Measurements from ENCODE around the gene TREX2. TPM values are rescaled to one million over a fixed set of nuclear protein-coding genes. Genes with fewer than 3 reads are reported as not detected.

Gene TREX2
- total and polyA plus RNA-seq, 7 donors, result 0.16 to 3.6 (median 1.7) TPM; not detected in 3

DNA sequence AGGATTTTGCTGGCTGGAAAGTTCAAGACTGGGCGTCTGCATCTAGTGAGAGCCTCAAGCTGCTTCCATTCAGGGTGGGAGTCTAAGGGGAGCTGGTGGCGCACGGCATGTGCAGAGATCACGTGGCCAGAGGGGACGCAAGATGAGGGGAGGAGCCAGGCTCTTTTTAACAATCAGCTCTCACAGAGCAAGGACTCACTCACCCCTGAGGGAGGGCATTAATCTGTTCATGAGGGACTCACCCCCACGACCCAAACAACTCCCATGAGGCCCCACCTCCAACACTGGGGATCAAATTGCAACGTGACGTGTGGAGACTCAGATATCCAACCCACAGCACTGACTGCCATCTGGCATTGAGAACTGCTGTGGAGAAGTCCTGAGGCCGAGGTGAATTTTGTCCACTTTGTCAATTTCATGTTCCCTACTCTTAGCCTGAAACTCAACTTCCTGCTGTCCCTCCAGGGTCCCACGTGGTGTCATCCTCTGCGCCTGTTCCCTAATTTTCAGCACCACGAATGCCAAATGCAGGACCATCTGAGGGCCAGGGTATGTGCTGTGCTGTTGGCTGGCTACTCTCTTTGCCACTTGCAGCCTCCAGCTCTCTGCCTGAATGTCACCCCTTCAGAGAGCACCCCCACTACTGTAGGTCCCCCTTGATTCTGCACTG lies 28.9 kb downstream of the TREX2 start:
- Histone ChIP-seq H3K27ac (no peak overlapping the region), H3K36me3 (no peaks in the 10 kb centered on the region), H3K9me3 (no peaks in the 10 kb centered on the region), H3K27me3 (no peaks in the 10 kb centered on the region), H3K4me1 (peaks cover 0 to 9% (median 3%) of the 10 kb centered on the region in 4 donors), H3K4me3 (no peak overlapping the region)
- no peak for TF ChIP-seq POLR2A (IDR thresholded peaks at IDR 0.05)
- TF ChIP-seq POLR2AphosphoS5 (IDR thresholded peaks at IDR 0.05), result no peak
- no peak for TF ChIP-seq EP300 (IDR thresholded peaks at IDR 0.05)
- TF ChIP-seq, protein P1, sequence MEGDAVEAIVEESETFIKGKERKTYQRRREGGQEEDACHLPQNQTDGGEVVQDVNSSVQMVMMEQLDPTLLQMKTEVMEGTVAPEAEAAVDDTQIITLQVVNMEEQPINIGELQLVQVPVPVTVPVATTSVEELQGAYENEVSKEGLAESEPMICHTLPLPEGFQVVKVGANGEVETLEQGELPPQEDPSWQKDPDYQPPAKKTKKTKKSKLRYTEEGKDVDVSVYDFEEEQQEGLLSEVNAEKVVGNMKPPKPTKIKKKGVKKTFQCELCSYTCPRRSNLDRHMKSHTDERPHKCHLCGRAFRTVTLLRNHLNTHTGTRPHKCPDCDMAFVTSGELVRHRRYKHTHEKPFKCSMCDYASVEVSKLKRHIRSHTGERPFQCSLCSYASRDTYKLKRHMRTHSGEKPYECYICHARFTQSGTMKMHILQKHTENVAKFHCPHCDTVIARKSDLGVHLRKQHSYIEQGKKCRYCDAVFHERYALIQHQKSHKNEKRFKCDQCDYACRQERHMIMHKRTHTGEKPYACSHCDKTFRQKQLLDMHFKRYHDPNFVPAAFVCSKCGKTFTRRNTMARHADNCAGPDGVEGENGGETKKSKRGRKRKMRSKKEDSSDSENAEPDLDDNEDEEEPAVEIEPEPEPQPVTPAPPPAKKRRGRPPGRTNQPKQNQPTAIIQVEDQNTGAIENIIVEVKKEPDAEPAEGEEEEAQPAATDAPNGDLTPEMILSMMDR (IDR thresholded peaks at IDR 0.05), result no peak
- WGBS, 2 donors, result 71 to 74% methylated on average over 12 of the region's 12 CpGs
- no peak for DNase-seq
- intact Hi-C loops (cut with DNase I), result no loop called here

DNA sequence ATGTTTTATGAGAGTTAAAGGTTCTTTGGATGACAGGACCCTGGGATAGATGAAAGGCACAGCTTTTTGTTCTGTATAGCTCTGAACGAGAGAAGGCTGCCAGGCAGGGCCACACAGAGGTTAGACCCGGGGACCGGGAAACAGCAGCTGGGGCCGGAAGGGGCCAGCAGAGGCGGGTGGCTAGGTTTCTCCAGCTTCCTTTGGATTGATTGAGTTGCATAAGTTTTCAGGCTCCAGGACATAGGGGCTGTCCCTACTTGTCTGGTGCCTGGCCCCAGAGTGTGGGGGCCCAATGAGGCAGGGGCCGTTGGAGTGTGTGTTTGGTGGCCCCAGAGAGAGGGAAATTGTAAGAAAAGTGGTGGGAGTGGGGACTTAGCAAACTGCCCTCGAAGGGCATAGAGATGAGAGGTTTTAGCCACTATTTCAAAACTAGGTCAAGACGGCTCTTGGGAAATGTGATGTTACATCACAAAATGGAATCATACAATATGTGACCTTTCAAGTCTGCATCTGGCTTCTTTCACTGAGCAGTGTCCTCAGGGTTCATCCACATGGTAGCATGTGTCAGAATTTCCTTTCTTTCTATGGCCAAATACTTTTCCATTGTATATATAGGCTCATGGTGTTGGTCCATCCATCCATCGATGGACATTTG lies 30.9 kb downstream of the TREX2 start:
- DNase-seq, result no peak
- Histone ChIP-seq H3K4me3 (no peak overlapping the region), H3K9me3 (no peaks in the 10 kb centered on the region), H3K36me3 (no peaks in the 10 kb centered on the region), H3K4me1 (peaks cover 0 to 14% (median 5%) of the 10 kb centered on the region in 4 donors), H3K27me3 (no peaks in the 10 kb centered on the region), H3K27ac (peak overlapping the region; percentile 22 to 51 (median 38))
- intact Hi-C loops (cut with DNase I), result no loop called here
- 77 to 82% methylated on average over 9 of the region's 9 CpGs for WGBS, 2 donors
- TF ChIP-seq POLR2A (IDR thresholded peaks at IDR 0.05) (no peak), EP300 (IDR thresholded peaks at IDR 0.05) (no peak), POLR2AphosphoS5 (IDR thresholded peaks at IDR 0.05) (peak; percentile 40 to 67 (median 54))
- TF ChIP-seq, protein P1 (IDR thresholded peaks at IDR 0.05), result no peak

DNA sequence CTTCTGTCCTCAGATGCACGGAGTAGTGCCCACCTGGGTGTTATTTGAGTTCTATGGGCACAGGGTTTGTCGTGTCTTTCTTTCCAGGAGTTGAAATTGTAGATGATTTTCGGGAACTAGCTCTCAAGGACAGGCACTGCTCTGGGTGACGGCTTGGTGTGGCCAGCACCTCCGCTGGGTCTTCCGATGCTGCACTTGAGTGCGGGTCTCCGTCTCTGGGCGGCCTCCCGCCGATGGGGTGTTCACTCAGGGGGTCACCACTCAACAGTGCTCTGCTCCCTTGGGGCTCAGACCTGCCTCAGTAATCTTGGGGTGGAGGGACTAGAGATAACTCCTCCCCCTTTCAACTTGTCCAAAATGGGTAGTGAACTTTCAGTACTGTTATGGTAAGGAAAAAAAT lies 32.1 kb downstream of the TREX2 start:
- WGBS, 2 donors, result 92 to 94% methylated on average over 11 of the region's 11 CpGs
- H3K36me3 ChIP-seq, result no peaks in the 10 kb centered on the region
- no peak overlapping the region for H3K27ac ChIP-seq
- DNase-seq, result no peak
- intact Hi-C loops (cut with DNase I), result no loop called here
- TF ChIP-seq, protein P1 (IDR thresholded peaks at IDR 0.05), result no peak
- TF ChIP-seq POLR2A (IDR thresholded peaks at IDR 0.05) (no peak), EP300 (IDR thresholded peaks at IDR 0.05) (no peak), POLR2AphosphoS5 (IDR thresholded peaks at IDR 0.05) (no peak)
- no peak overlapping the region for H3K4me3 ChIP-seq
- no peaks in the 10 kb centered on the region for H3K9me3 ChIP-seq
- H3K27me3 ChIP-seq, result no peaks in the 10 kb centered on the region
- peaks cover 0 to 14% (median 5%) of the 10 kb centered on the region in 4 donors for H3K4me1 ChIP-seq

DNA sequence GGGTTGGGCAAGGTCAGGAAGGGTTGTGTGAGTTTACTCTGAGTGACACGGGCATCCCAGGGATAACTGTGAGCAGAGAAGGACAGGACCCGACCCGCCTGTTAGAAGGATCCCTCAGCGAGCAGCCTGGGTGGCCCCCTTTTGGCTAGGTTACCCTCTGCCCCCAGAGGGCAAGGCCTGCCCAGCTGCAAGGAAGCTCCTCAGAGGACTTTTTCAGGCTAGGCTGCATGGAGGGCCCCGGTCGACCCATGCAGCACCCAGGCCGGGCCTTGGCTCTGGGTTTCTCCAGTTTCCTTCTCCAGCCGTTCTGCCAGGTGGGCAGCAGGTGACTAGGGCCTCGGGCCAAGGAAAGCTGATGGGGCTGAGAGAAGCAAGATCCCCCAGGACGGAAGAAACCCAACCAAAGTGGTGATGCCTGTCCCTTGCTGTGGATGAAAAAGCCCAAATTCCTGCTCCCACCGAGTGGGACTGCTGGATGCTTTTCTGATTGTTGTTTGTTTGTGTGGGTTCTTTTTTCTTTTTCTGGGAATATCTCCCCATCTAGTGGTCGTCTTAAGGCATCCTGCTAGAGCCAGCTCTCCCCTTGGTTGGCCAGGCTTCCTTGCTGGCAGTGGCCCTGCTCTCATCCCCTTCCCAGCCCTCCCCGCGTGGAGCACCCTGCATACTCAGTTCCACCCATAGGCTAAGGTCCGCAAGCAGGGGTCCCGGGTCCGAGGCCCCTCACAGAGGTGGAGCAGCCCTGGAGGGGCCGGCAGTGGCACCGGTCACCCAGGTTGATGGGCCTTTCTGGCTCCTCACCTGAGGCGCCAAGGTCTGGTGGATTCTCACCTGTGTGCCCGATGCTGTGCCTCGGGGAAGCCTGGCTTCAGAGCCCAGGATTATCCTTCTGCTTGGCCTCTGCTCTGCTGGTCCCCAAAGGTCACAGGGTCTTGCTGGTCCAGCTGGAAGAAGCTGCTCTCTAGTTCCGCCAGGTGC lies 32.8 kb downstream of the TREX2 start:
- H3K36me3 ChIP-seq, result no peaks in the 10 kb centered on the region
- 79 to 86% methylated on average over 23 of the region's 23 CpGs for WGBS, 2 donors
- intact Hi-C loops (cut with DNase I), result no loop called here
- peak overlapping the region in 1 of 4 donors; percentile 23 for H3K27ac ChIP-seq
- no peak for DNase-seq
- TF ChIP-seq, protein P1 (IDR thresholded peaks at IDR 0.05), result no peak
- no peak for TF ChIP-seq POLR2AphosphoS5 (IDR thresholded peaks at IDR 0.05)
- TF ChIP-seq POLR2A (IDR thresholded peaks at IDR 0.05), result no peak
- TF ChIP-seq EP300 (IDR thresholded peaks at IDR 0.05), result no peak
- peak overlapping the region in 1 of 4 donors; percentile 60 for H3K4me3 ChIP-seq
- H3K4me1 ChIP-seq, result peaks cover 0 to 14% (median 5%) of the 10 kb centered on the region in 4 donors
- no peaks in the 10 kb centered on the region for H3K27me3 ChIP-seq
- no peaks in the 10 kb centered on the region for H3K9me3 ChIP-seq
